IPS-18c (cell line): ENCODE results near the gene SERTAD1.
"Not testable (repeated sequence)": the region's sequence is repeated elsewhere in the genome, so short reads cannot be mapped to it uniquely, and the experiment has no call there.

Experiments
- H3K4me3 ChIP-seq: 2 replicates; pipeline ENCODE4 v1.7.0; 2013; ENCODE audit warnings: low read depth, mild to moderate bottlenecking, low read length, moderate library complexity; ENCODE audit not compliant: insufficient read depth
- H3K9me3 ChIP-seq: one replicate; pipeline ENCODE4 v1.6.1; 2013; ENCODE audit warnings: mild to moderate bottlenecking, low read length, moderate library complexity; ENCODE audit not compliant: control insufficient read depth, insufficient read depth

Gene SERTAD1

DNA sequence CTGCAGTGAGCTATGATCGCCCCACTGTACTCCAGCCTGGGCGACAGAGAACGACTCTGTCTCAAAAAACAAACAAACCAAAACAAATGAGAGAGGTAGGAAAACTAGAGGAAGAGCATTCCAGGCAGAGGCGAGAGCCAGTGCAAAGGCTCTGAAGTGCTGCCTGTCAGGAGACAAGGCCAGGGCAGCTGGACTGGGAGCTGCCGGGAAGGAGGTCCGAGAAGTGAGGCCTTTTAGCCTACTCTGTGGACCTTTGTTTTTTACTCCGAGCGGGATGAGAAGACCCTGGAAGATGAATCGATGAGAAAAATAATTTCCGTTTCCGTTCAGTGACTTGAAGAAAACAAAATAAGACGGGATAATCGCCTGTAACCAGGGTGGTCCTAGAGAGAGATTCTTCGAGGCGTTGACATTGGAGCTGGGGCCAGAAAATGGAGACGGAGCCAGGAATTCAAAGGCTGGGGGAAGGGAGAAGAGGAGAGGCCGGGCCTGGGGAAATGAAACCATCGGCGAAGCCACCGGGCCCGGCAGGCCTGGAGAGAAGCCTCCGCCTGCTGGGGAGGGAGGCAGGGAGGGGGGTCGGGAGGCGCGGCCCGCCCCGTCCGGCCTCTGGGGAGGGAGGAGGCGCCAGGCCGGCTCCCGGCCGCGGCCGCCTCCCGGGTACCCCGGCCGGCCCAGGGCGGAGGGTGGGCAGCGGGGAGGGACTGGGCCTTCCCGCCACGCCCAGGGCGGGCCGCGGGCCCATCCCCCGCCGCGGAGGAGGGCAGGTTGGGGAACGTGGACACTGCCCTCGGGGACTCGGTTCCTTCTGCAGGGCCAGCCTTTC is 7.8 kb upstream of the SERTAD1 start:
- peak overlapping the region; percentile 47 for H3K4me3 ChIP-seq
- no peaks in the 10 kb centered on the region for H3K9me3 ChIP-seq

DNA sequence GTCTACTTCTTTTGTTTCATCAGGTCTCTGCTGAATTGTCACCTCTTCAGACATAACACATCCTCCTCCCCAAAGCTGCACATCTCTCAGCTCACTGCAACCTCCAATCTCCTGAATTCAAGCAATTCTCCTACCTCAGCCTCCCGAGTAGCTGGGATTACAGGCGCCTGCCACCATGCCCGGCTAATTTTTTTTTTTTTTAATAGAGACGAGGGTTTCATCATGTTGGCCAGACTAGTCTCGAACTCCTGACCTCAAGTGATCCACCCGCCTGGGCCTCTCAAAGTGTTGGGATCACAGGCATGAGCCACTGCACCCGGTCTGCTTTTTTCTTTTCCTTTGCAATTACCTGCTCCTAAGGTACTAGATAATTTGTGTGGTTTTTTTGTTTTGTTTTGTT is 7.0 kb upstream of the SERTAD1 start:
- H3K9me3 ChIP-seq, H3K4me3 ChIP-seq: not testable (repeated sequence)

DNA sequence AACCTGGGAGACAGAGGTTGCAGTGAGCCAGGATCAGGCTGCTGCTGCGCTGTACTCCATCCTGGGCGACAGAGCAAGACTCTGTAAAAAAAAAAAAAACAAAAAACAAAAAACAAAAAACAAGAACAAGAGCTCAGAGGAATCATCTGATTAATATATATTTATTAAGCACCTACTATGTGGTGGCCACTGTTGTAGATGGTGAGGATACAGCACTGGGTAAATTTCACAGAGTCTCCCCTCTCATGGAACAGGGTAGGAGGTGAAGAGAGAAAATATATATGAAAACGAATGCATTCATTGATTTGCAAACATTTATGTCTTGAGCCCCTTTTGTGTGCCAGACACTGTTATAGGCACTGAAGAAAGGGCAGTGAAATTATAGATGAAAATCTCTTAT is 5.9 kb upstream of the SERTAD1 start:
- Histone ChIP-seq H3K9me3 (no peaks in the 10 kb centered on the region), H3K4me3 (no peak overlapping the region)

DNA sequence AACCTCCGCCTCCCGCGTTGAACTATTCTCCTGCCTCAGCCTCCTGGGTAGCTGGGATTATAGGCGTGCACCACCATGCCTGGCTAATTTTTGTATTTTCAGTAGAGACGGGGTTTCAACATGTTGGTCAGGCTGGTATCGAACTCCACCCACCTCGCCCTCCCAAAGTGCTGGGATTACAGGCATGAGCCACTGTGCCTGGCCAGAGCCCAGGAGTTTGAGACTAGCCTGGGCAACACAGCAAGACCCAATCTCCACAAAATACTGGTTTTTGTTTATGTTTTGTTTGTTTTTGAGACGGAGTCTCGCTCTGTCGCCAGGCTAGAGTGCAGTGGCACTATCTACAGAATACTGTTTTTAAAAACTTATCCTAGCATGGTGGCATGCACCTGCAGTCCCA is 4.5 kb upstream of the SERTAD1 start:
- H3K9me3 ChIP-seq: not testable (repeated sequence)

DNA sequence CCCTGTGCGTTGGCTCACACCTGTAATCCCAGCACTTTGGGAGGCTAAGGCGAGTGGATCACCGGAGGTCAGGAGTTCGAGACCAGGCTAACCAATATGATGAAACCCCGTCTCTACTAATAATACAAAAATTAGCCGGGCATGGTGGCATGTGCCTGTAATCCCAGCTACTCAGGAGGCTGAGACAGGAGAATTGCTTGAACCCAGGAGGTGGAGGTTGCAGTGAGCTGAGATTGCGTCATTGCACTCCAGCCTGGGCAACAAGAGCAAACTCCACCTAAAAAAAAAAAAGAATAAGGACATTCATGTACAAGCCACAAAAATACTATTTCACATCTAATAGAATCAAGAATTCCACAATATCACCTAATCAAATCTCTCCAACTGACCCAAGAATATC is 2.4 kb upstream of the SERTAD1 start:
- H3K9me3 ChIP-seq: not testable (repeated sequence)

More for the DNA sequence above, 4.5 kb upstream of the SERTAD1 start:
- H3K4me3 ChIP-seq: not testable (repeated sequence)

DNA sequence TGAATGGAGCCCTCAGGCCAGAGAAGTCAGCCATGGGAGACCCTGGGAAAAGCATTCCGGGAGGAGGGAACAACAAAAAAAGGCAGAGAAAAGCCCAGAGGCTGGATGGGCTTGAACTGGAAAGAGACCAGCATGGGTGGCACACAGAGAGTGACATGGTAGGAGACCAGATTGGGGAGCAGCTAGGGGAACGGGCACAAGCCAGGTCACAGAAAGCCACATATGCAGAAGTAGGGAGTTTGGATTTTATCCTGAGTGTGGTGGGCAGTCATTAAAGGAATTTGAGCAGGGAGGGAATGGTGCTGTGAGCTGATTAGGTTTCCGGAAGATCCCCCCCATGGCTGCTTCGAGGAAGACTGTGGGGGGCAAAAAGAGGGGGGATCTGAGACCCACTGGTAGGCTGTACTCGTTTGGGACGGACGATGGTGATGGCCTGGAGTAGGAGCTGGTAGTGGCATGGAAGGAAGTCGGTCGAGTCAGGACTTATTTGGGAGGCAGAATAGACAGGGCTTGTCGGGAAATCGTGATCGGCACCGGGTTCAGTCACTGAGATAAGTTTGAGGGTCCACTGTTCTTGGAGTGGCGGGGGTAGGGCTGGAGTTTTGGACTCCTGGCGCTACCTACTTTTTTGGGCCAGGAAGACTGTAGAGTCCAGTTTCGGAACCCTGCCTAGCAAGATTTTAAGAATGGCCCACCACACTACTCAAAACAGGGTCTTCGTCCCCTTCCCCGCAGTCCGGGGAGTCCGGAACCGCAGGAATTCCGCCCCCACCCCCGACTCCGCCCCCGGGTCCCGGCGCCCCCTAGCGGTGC is 949 bp downstream of the SERTAD1 start:
- peaks cover 4% of the 10 kb centered on the region for H3K9me3 ChIP-seq
- H3K4me3 ChIP-seq: peak overlapping the region; percentile 83

More for the DNA sequence above, 2.4 kb upstream of the SERTAD1 start:
- H3K4me3 ChIP-seq: not testable (repeated sequence)

DNA sequence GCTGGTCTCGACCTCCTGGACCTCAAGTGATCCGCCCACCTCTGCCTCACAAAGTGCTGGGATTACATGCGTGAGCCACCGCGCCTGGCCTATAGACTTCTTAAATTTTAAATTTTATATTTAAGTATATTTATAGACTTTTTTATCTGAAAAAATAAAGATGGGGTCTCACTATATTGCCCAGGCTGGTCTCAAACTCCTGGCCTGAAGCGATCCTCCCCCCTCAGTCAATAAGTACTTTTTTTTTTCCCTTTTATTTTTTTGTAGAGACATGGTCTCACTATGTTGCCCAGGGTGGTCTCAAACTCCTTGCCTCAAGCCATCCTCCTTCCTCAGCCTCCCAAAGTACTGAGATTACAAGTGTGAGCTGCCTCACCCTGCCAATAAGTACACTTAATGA is 1.9 kb downstream of the SERTAD1 start:
- Histone ChIP-seq H3K4me3 (no peak overlapping the region), H3K9me3 (peaks cover 4% of the 10 kb centered on the region)

DNA sequence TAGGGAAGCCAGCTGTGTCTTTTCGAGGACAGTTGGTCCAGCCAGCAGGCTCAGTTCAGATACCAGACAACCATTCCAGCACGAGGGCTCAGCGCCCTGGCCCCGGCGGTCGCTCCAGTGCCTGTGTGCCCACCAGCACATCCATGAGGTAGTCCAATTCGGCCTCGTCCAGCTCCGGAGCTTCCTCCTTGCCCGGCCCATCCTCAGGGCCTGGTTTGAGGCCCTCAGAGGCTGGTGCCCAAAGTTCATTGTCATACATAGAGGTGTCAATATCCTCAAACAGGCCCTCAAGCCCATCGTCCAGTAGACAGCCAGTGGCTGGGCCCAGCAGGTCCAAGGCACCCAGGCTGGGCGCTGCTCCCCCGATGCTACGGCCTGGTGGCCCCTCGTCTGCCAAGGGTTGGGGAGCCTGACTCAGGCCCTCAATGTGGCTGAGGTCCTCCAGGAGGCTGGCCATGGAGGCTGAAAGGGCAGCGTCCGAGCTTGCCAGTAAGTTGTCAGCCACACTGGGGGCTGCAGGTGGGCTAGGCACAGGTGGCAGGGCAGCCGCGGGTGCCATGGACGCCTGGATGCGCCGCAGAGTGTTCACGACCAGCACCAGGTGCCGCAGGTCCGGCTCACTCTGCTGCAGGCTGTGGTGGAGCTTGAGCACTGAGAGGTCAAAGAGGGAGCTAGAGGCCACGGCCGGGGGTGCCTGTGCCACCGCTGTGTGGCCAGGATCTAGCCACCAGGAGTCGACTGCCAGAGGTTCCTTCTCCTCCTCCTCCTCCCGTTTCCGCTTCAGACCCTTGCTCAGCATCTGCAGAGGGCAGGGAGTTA is 2.8 kb downstream of the SERTAD1 start:
- Histone ChIP-seq H3K9me3 (peaks cover 4% of the 10 kb centered on the region), H3K4me3 (no peak overlapping the region; the same call in 1 of the 2 replicates)

DNA sequence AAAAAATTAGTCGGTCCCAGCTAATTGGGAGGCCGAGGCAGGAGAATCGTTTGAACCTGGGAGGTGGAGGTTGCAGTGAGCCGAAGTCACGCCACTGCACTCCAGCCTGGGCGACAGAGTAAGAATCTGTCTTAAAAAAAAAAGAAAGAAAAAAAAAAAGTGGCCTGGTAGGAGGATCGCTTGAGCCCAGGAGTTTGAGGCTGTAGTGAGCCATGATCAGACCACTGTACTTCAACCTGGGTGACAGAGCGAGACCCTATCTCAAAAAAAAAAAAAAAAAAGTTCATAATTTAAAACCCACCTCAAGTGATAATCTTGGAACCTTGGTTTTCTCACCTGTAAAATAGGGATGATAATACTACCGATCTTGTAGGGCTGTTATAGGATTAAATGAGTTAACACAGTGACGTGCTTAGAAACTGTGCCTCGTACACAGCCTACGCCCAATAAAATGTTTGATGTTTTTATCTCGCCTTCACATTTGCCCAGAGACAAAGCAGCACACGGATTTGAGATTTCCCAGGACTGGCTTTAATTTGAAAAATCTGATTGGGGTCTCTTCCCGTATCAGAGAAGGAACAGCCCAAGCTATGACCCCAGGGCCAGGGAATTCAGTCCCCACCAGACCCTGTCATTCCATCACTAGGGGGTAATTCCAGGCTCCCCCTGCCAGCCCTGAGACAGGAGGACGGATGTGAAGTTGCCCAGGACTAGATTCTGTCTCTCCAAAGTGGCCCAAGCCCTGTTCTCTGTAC is 3.6 kb downstream of the SERTAD1 start:
- Histone ChIP-seq H3K4me3 (no peak overlapping the region; the same call in 1 of the 2 replicates), H3K9me3 (peaks cover 4% of the 10 kb centered on the region)

DNA sequence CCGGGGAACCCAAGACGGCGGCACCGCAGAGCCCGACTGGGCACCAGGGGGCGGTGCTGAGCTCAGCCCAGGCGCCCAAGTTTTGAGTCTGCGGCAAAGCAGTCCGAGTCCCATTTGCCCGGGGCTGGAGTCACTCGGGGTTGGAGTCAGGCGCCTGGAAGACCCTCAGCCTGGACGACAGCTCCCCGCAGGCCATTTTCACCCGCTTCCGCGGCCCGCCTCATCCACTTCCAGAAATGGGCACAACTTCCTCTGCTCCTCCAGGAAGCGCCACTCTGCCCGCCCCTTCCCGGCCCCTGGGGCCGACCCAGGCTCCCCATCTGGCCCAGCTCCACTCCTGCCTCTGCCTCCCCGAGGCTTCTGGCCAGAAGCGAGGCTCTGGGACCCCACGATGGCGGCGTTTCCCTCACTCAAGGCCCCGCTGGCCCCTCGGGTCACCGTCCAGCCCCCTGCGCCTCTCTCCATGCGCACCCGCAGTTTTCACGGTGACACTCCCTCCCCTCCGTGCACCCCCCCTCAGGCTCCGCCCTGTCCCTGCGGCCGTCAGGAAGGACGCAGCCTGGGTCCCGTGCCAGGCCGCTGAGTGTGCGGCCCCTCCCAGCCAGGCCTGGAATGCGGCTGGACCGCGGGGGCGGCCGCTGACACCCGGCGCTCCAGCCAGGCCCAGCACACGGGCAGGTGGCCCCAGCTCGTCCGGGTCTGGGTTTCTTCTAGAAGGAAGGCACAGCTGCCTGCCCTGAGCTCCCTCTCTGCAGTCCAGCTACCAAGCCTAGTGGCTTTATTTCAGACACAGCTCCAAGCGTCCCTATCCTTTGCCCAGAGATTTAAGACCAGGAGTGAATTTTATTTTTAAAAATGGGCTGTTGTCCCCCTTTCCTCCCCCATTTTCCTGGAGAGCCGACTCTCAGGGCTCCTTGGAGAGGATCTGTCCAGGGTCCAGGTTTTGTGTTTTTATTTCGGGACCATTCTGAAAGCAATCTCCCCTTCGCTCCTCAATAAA is 4.7 kb downstream of the SERTAD1 start:
- H3K4me3 ChIP-seq: peak overlapping the region; percentile 81
- H3K9me3 ChIP-seq: no peaks in the 10 kb centered on the region

DNA sequence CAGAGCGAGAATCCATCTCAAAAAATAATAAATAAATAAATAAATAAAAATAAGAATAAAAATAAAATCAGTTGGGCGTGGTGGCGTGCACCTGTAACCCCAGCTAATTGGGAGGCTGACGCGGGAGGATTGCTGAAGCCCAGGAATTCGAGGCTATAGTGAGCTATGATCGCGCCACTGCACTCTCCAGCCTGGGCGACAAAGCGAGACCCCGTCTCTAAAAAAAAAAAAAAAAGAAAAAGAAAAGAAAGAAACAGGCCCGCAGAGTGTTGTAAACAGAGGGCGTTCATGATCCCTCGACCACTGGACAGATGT is 5.4 kb downstream of the SERTAD1 start:
- peak overlapping the region; percentile 81; the same call in 1 of the 2 replicates for H3K4me3 ChIP-seq

DNA sequence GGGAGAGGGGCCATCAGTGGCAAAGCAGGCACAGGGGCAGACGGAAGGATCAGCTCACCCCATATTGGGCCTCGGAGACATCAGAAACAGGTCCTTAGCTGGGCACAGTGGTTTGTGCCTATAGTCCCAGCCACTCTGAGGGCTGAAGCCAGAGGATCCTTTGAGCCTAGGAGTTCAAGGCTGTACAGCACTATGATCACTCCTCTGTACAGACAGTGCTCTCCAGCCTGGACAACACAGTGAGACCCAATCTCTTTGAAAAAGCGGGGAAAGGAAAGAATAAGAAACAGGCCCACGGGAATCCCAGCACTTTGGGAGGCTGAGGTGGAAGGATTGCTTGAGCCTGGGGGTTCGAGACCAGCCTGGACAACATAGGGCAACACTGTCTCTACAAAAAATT is 6.0 kb downstream of the SERTAD1 start:
- no peaks in the 10 kb centered on the region for H3K9me3 ChIP-seq

More for the DNA sequence above, 5.4 kb downstream of the SERTAD1 start:
- no peaks in the 10 kb centered on the region for H3K9me3 ChIP-seq

DNA sequence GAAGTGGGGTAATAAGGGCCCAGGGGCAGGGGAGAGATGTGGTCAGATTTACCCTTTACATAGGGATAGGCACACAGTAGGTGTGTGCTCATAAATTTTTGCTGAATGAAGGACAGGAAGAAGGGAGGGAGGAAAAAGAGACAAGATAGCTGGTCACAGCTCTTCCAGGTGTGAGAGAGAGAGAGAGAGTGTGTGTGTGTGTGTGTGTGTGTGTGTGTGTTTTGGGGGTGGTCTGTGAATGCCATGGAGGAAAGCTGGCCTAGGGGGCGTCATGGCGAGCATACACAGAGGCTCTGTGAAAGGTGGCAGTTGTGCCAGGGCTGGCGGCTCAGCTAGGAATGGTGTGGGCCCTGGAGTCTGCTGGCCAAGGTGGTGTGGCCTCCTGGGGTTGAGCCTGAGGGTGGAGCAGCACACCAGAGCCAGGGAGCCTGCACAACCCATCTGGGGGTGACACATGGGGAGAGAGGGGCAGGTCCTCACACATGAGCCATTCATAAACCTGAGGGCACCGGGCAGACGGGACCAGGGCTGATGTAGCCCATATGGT is 6.7 kb downstream of the SERTAD1 start:
- no peaks in the 10 kb centered on the region for H3K9me3 ChIP-seq
- no peak overlapping the region for H3K4me3 ChIP-seq

More for the DNA sequence above, 6.0 kb downstream of the SERTAD1 start:
- H3K4me3 ChIP-seq: no peak overlapping the region

DNA sequence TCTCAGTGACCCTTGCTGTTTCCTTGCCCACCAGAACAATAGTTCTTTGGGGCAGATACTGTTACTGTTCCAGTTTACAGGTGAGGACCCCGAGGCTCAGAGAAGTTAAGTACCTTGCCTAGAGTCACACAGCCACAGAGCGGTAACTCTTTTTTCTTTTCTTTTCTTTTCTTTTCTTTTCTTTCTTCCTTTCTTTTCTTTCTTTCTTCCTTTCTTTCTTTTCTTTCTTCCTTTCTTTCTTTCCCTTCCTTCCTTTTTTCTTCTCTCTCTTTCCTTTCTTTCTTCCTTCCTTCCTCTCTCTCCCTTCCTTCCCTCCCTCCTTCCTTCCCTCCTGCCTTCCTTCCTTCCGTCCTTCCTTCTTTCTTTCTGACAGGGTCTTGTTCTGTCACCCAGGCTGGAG is 7.8 kb downstream of the SERTAD1 start:
- H3K4me3 ChIP-seq: no peak overlapping the region
- no peaks in the 10 kb centered on the region for H3K9me3 ChIP-seq

DNA sequence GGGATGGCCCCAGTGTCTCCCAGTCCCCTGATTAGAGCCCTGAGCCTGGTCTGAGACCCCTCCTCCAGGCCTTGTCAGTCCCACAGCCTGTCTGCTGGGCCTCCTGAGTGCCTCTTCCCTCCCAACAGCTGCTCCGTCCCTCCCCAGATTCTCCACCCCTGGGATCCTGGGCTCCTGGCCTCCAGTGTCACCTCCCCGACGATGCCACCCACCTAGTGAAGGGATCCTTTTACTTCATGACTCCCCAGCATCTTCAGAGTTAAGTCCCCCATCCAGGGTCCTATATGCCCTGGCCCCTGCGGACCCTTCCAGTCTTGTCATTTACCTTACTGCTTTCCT is 8.2 kb downstream of the SERTAD1 start:
- Histone ChIP-seq H3K9me3 (no peaks in the 10 kb centered on the region), H3K4me3 (no peak overlapping the region)
